Loucy (cell line): ENCODE measurements around the gene POLD3.

Experiments used
- CTCF ChIP-seq: fragments of 200-600 bp; sonication (generic); conservative IDR thresholded peaks from 2 replicates; pipeline ENCODE4 v1.5.1; 2014; ENCODE audit warnings: mild to moderate bottlenecking, antibody characterized with exemption, low read length
- EZH2phosphoT487 ChIP-seq: fragments of 200-600 bp; IDR thresholded peaks from 2 replicates; pipeline ENCODE4 v1.6.1; 2018; ENCODE audit warnings: antibody characterized with exemption, mild to moderate bottlenecking, moderate library complexity, borderline replicate concordance

GRCh38 chr11:74677131-74677530 lies 84.7 kb downstream of the POLD3 start:
- TF ChIP-seq CTCF = no peak
- no peak for TF ChIP-seq EZH2phosphoT487
